Stimulated activated effector memory CD8-positive, alpha-beta T cell treated with anti-CD3 and anti-CD28 coated beads, Interleukin-12 subunit alpha, Interleukin-12 subunit beta, amount 100 ng/mL, for 72 hours (primary cell): ENCODE measurements around the gene ANGPTL1.

ENCODE experiments used
- ATAC-seq: fragments of 150-1000 bp; cut with Tn5 transposase; 2 replicates; pipeline ENCODE4 v1.10.0; 2021
- DNase-seq, 2 donors: peaks; one replicate each; pipeline ENCODE4 v3.0.0; 2021 to 2022; ENCODE audit warnings: low spot score in 2 of 2
- H3K27ac Mint-ChIP-seq: one replicate; pipeline ENCODE4 v1.8.0; 2022; ENCODE audit warnings: mild to moderate bottlenecking, mixed read lengths
- H3K36me3 Mint-ChIP-seq: one replicate; pipeline ENCODE4 v1.8.0; 2022; ENCODE audit warnings: mild to moderate bottlenecking, mixed read lengths
- H3K4me1 Mint-ChIP-seq: one replicate; pipeline ENCODE4 v1.8.0; 2022; ENCODE audit warnings: mixed read lengths
- H3K4me3 Mint-ChIP-seq: one replicate; pipeline ENCODE4 v1.8.0; 2022; ENCODE audit warnings: mild to moderate bottlenecking, mixed read lengths
- H3K9me3 Mint-ChIP-seq: one replicate; pipeline ENCODE4 v1.8.0; 2022; ENCODE audit warnings: mixed read lengths

The ANGPTL1 gene

GRCh38 chr1:178844436-178844835 is 26.4 kb downstream of the ANGPTL1 start:
- peaks cover 3% of the 10 kb centered on the region for H3K9me3 Mint-ChIP-seq
- no peaks in the 10 kb centered on the region for H3K36me3 Mint-ChIP-seq
- no peak overlapping the region for H3K27ac Mint-ChIP-seq
- no peak overlapping the region for H3K4me3 Mint-ChIP-seq
- H3K4me1 Mint-ChIP-seq, result no peaks in the 10 kb centered on the region
- ATAC-seq (no peak), DNase-seq (no peak)

- Mint-ChIP-seq H3K27ac (no peak overlapping the region), H3K36me3 (no peaks in the 10 kb centered on the region)
These were observed 45.7 kb downstream of the ANGPTL1 start for GRCh38 chr1:178825167-178825566.

GRCh38 chr1:178821134-178821866 is 49.6 kb downstream of the ANGPTL1 start:
- no peaks in the 10 kb centered on the region for H3K9me3 Mint-ChIP-seq
- no peak overlapping the region for H3K4me3 Mint-ChIP-seq
- H3K36me3 Mint-ChIP-seq, result no peaks in the 10 kb centered on the region
- no peaks in the 10 kb centered on the region for H3K4me1 Mint-ChIP-seq
- ATAC-seq, result peak; percentile 88
- peak overlapping the region; percentile 38 for H3K27ac Mint-ChIP-seq
- DNase-seq, result no peak

More at GRCh38 chr1:178825167-178825566, 45.7 kb downstream of the ANGPTL1 start:
- ATAC-seq (no peak), DNase-seq (no peak)
- Mint-ChIP-seq H3K4me3 (no peak overlapping the region), H3K4me1 (no peaks in the 10 kb centered on the region), H3K9me3 (no peaks in the 10 kb centered on the region)

GRCh38 chr1:178819123-178819522 is 51.8 kb downstream of the ANGPTL1 start:
- H3K36me3 Mint-ChIP-seq, result no peaks in the 10 kb centered on the region
- no peak overlapping the region for H3K27ac Mint-ChIP-seq
- no peak for ATAC-seq
- H3K4me3 Mint-ChIP-seq, result no peak overlapping the region
- H3K4me1 Mint-ChIP-seq, result no peaks in the 10 kb centered on the region
- no peaks in the 10 kb centered on the region for H3K9me3 Mint-ChIP-seq
- DNase-seq, result no peak

GRCh38 chr1:178818416-178818815 is 52.5 kb downstream of the ANGPTL1 start:
- no peaks in the 10 kb centered on the region for H3K4me1 Mint-ChIP-seq
- no peak for ATAC-seq
- no peaks in the 10 kb centered on the region for H3K36me3 Mint-ChIP-seq
- no peak overlapping the region for H3K27ac Mint-ChIP-seq
- H3K9me3 Mint-ChIP-seq, result no peaks in the 10 kb centered on the region
- DNase-seq, result no peak
- H3K4me3 Mint-ChIP-seq, result no peak overlapping the region

- Mint-ChIP-seq H3K36me3 (no peaks in the 10 kb centered on the region), H3K9me3 (no peaks in the 10 kb centered on the region), H3K27ac (no peak overlapping the region), H3K4me1 (no peaks in the 10 kb centered on the region), H3K4me3 (no peak overlapping the region)
- DNase-seq, result no peak
- no peak for ATAC-seq
These were observed 60.3 kb downstream of the ANGPTL1 start for GRCh38 chr1:178810585-178810984.

GRCh38 chr1:178808529-178808928 is 62.3 kb downstream of the ANGPTL1 start:
- no peak overlapping the region for H3K4me3 Mint-ChIP-seq
- no peaks in the 10 kb centered on the region for H3K9me3 Mint-ChIP-seq
- ATAC-seq (no peak), DNase-seq (no peak)
- H3K36me3 Mint-ChIP-seq, result no peaks in the 10 kb centered on the region
- H3K4me1 Mint-ChIP-seq, result no peaks in the 10 kb centered on the region
- H3K27ac Mint-ChIP-seq, result no peak overlapping the region

- Mint-ChIP-seq H3K9me3 (no peaks in the 10 kb centered on the region), H3K4me1 (no peaks in the 10 kb centered on the region), H3K4me3 (no peak overlapping the region), H3K36me3 (no peaks in the 10 kb centered on the region), H3K27ac (no peak overlapping the region)
- ATAC-seq, result no peak
- no peak for DNase-seq
These were observed 64.1 kb downstream of the ANGPTL1 start for GRCh38 chr1:178806665-178807300.

GRCh38 chr1:178802873-178803272 is 68.0 kb downstream of the ANGPTL1 start:
- Mint-ChIP-seq H3K4me1 (no peaks in the 10 kb centered on the region), H3K4me3 (no peak overlapping the region), H3K27ac (no peak overlapping the region), H3K36me3 (no peaks in the 10 kb centered on the region), H3K9me3 (no peaks in the 10 kb centered on the region)
- ATAC-seq, result no peak
- no peak for DNase-seq
